HEK293 (cell line): ENCODE measurements around the gene ALDH16A1.

Source experiments
- BCL11A ChIP-seq: fragments of 450-650 bp; formaldehyde crosslinking; IDR thresholded peaks from 2 replicates; pipeline ENCODE4 v1.5.1; 2016; ENCODE audit warnings: low read depth, missing biosample characterization, missing genetic modification characterization
- OVOL3 ChIP-seq: fragments of 450-650 bp; formaldehyde crosslinking; IDR thresholded peaks from 2 replicates; pipeline ENCODE4 v1.5.1; 2016; ENCODE audit warnings: missing biosample characterization, missing genetic modification characterization
- YY2 ChIP-seq: fragments of 450-650 bp; formaldehyde crosslinking; IDR thresholded peaks from 2 replicates; pipeline ENCODE4 v1.5.1; 2016; ENCODE audit warnings: missing biosample characterization, missing genetic modification characterization
- ZFP69B ChIP-seq: fragments of 450-650 bp; formaldehyde crosslinking; IDR thresholded peaks from 2 replicates; pipeline ENCODE4 v1.5.1; 2016; ENCODE audit warnings: missing biosample characterization, missing genetic modification characterization
- ZNF121 ChIP-seq: fragments of 450-650 bp; formaldehyde crosslinking; IDR thresholded peaks from 2 replicates; pipeline ENCODE4 v1.5.1; 2016; ENCODE audit warnings: missing biosample characterization, missing genetic modification characterization
- ZNF138 ChIP-seq: fragments of 450-650 bp; formaldehyde crosslinking; IDR thresholded peaks from 2 replicates; pipeline ENCODE4 v1.5.1; 2016; ENCODE audit warnings: missing biosample characterization, missing genetic modification characterization, borderline replicate concordance
- ZNF146 ChIP-seq: fragments of 450-650 bp; formaldehyde crosslinking; IDR thresholded peaks from 2 replicates; pipeline ENCODE4 v1.5.1; 2016; ENCODE audit warnings: missing biosample characterization, missing genetic modification characterization
- ZNF169 ChIP-seq: fragments of 450-650 bp; formaldehyde crosslinking; IDR thresholded peaks from 2 replicates; pipeline ENCODE4 v1.5.1; 2016; ENCODE audit warnings: missing biosample characterization, missing genetic modification characterization
- ZNF174 ChIP-seq: fragments of 450-650 bp; formaldehyde crosslinking; IDR thresholded peaks from 2 replicates; pipeline ENCODE4 v1.5.0; 2017; ENCODE audit warnings: missing biosample characterization, mild to moderate bottlenecking, missing genetic modification characterization
- ZNF214 ChIP-seq: fragments of 450-650 bp; formaldehyde crosslinking; IDR thresholded peaks from 2 replicates; pipeline ENCODE4 v1.5.1; 2017; ENCODE audit warnings: missing biosample characterization, mild to moderate bottlenecking, missing genetic modification characterization, borderline replicate concordance
- ZNF221 ChIP-seq: fragments of 450-650 bp; formaldehyde crosslinking; IDR thresholded peaks from 2 replicates; pipeline ENCODE4 v1.5.1; 2017; ENCODE audit warnings: missing biosample characterization, missing genetic modification characterization, borderline replicate concordance
- ZNF239 ChIP-seq: fragments of 450-650 bp; formaldehyde crosslinking; IDR thresholded peaks from 2 replicates; pipeline ENCODE4 v1.5.1; 2016; ENCODE audit warnings: missing biosample characterization, missing genetic modification characterization
- ZNF26 ChIP-seq: fragments of 450-650 bp; formaldehyde crosslinking; IDR thresholded peaks from 2 replicates; pipeline ENCODE4 v1.5.1; 2016; ENCODE audit warnings: missing biosample characterization, missing genetic modification characterization
- ZNF266 ChIP-seq: fragments of 450-650 bp; formaldehyde crosslinking; IDR thresholded peaks from 2 replicates; pipeline ENCODE4 v1.5.1; 2016; ENCODE audit warnings: missing biosample characterization, missing genetic modification characterization, low read depth
- ZNF394 ChIP-seq: fragments of 450-650 bp; formaldehyde crosslinking; IDR thresholded peaks from 2 replicates; pipeline ENCODE4 v1.5.1; 2016; ENCODE audit warnings: missing biosample characterization, missing genetic modification characterization, mild to moderate bottlenecking, moderate library complexity, borderline replicate concordance
- ZNF426 ChIP-seq: fragments of 450-650 bp; formaldehyde crosslinking; IDR thresholded peaks from 2 replicates; pipeline ENCODE4 v1.5.1; 2017; ENCODE audit warnings: missing biosample characterization, missing genetic modification characterization, mild to moderate bottlenecking, inconsistent platforms, moderate library complexity
- ZNF530 ChIP-seq: fragments of 450-650 bp; formaldehyde crosslinking; IDR thresholded peaks from 2 replicates; pipeline ENCODE4 v1.5.1; 2016; ENCODE audit warnings: low read depth, missing biosample characterization, missing genetic modification characterization
- ZNF544 ChIP-seq: fragments of 450-650 bp; formaldehyde crosslinking; IDR thresholded peaks from 2 replicates; pipeline ENCODE4 v1.5.0; 2017; ENCODE audit warnings: missing biosample characterization, missing genetic modification characterization
- ZNF549 ChIP-seq: fragments of 450-650 bp; IDR thresholded peaks from 2 replicates; pipeline ENCODE4 v1.5.1; 2018; ENCODE audit warnings: missing biosample characterization, missing genetic modification characterization, mild to moderate bottlenecking, inconsistent platforms, moderate library complexity
- ZNF555 ChIP-seq: fragments of 450-650 bp; formaldehyde crosslinking; conservative IDR thresholded peaks from 2 replicates; pipeline ENCODE4 v1.5.1; 2017; ENCODE audit warnings: missing biosample characterization, mild to moderate bottlenecking, missing genetic modification characterization, inconsistent platforms
- ZNF571 ChIP-seq: fragments of 450-650 bp; formaldehyde crosslinking; IDR thresholded peaks from 2 replicates; pipeline ENCODE4 v1.5.0; 2017; ENCODE audit warnings: missing biosample characterization, missing genetic modification characterization
- ZNF621 ChIP-seq: fragments of 450-650 bp; formaldehyde crosslinking; IDR thresholded peaks from 2 replicates; pipeline ENCODE4 v1.5.1; 2017; ENCODE audit warnings: missing biosample characterization, missing genetic modification characterization
- ZNF623 ChIP-seq: fragments of 450-650 bp; formaldehyde crosslinking; IDR thresholded peaks from 2 replicates; pipeline ENCODE4 v1.5.1; 2016; ENCODE audit warnings: missing biosample characterization, missing genetic modification characterization
- ZNF629 ChIP-seq: fragments of 450-650 bp; formaldehyde crosslinking; IDR thresholded peaks from 2 replicates; pipeline ENCODE4 v1.5.1; 2017; ENCODE audit warnings: missing biosample characterization, missing genetic modification characterization
- ZNF654 ChIP-seq: fragments of 450-650 bp; formaldehyde crosslinking; IDR thresholded peaks from 2 replicates; pipeline ENCODE4 v1.5.1; 2016; ENCODE audit warnings: low read depth, missing biosample characterization, missing genetic modification characterization
- ZNF707 ChIP-seq: fragments of 450-650 bp; formaldehyde crosslinking; IDR thresholded peaks from 2 replicates; pipeline ENCODE4 v1.5.1; 2016; ENCODE audit warnings: missing biosample characterization, missing genetic modification characterization
- ZNF747 ChIP-seq: fragments of 450-650 bp; formaldehyde crosslinking; IDR thresholded peaks from 2 replicates; pipeline ENCODE4 v1.5.1; 2016; ENCODE audit warnings: missing biosample characterization, missing genetic modification characterization
- ZNF76 ChIP-seq: fragments of 450-650 bp; formaldehyde crosslinking; IDR thresholded peaks from 2 replicates; pipeline ENCODE4; 2016; ENCODE audit warnings: low read depth, missing biosample characterization, missing genetic modification characterization, borderline replicate concordance
- ZNF777 ChIP-seq: fragments of 450-650 bp; formaldehyde crosslinking; IDR thresholded peaks from 2 replicates; pipeline ENCODE4 v1.5.1; 2017; ENCODE audit warnings: missing biosample characterization, missing genetic modification characterization, borderline replicate concordance
- ZNF837 ChIP-seq: fragments of 450-650 bp; formaldehyde crosslinking; IDR thresholded peaks from 2 replicates; pipeline ENCODE4 v1.5.1; 2016; ENCODE audit warnings: missing biosample characterization, missing genetic modification characterization
- ZNF843 ChIP-seq: fragments of 450-650 bp; formaldehyde crosslinking; IDR thresholded peaks from 2 replicates; pipeline ENCODE4 v1.5.1; 2016; ENCODE audit warnings: missing biosample characterization, missing genetic modification characterization
- ZSCAN30 ChIP-seq: fragments of 450-650 bp; IDR thresholded peaks from 2 replicates; pipeline ENCODE4 v1.5.1; 2018; ENCODE audit warnings: missing biosample characterization, mild to moderate bottlenecking, missing genetic modification characterization, moderate library complexity
- TF ChIP-seq, protein P1 (sequence below): fragments of 450-650 bp; formaldehyde crosslinking; IDR thresholded peaks from 2 replicates; pipeline ENCODE4 v1.5.1; 2016; ENCODE audit warnings: missing biosample characterization, missing genetic modification characterization, low read depth
- TF ChIP-seq, protein P2 (sequence below): fragments of 450-650 bp; formaldehyde crosslinking; IDR thresholded peaks from 2 replicates; pipeline ENCODE4 v1.5.1; 2017; ENCODE audit warnings: missing biosample characterization, missing genetic modification characterization
- TF ChIP-seq, protein P3 (sequence below): fragments of 450-650 bp; formaldehyde crosslinking; IDR thresholded peaks from 2 replicates; pipeline ENCODE4 v1.5.1; 2016; ENCODE audit warnings: missing biosample characterization, missing genetic modification characterization

The ALDH16A1 gene

DNA sequence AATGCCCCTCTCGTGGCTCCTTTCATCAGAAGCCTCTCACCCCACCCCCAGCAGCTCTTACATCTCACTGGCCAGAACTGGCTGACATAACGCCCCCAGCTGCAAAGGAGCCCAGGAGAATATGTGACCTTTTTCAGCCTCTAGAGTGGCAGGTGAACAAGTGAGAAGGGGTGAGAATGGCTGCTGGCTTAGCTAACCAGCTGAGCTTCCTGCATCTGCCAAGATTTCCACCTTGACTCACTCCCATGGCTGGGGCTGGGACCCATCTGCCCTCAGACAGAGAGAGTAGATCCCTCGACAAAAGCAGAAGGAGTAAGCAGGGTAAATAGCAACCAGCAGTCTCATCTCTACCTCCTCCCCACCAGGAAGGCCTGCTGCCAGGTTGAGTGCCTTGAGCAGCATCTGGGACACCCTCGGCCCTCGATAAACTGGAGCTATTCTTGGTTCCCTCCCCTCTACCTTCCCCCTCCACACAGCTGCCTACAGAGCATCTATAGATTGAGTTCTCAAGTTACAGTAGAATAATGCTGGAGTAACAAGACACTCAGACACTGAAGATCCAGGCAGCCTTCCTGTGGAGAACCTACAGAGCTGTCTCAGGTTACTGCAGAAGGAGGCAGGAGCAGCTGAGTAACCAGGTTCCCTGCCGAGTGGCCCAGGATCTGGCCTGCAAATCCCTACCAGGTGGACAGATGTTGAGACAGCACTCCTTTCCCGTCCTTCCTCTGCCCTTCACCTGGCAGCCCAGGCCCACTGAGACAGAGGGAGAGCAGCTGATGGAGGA, 49.4 kb upstream of the ALDH16A1 start (continued):
- no peak for TF ChIP-seq ZNF26 (tag by site-specific recombination)
- TF ChIP-seq YY2 (tag by site-specific recombination) = no peak
- no peak for TF ChIP-seq ZNF121 (tag by site-specific recombination)
- no peak for TF ChIP-seq ZNF544 (tag by site-specific recombination)
- no peak for TF ChIP-seq ZNF239 (tag by site-specific recombination)
- TF ChIP-seq, protein P1, sequence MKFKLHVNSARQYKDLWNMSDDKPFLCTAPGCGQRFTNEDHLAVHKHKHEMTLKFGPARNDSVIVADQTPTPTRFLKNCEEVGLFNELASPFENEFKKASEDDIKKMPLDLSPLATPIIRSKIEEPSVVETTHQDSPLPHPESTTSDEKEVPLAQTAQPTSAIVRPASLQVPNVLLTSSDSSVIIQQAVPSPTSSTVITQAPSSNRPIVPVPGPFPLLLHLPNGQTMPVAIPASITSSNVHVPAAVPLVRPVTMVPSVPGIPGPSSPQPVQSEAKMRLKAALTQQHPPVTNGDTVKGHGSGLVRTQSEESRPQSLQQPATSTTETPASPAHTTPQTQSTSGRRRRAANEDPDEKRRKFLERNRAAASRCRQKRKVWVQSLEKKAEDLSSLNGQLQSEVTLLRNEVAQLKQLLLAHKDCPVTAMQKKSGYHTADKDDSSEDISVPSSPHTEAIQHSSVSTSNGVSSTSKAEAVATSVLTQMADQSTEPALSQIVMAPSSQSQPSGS = no peak
- TF ChIP-seq, protein P2, sequence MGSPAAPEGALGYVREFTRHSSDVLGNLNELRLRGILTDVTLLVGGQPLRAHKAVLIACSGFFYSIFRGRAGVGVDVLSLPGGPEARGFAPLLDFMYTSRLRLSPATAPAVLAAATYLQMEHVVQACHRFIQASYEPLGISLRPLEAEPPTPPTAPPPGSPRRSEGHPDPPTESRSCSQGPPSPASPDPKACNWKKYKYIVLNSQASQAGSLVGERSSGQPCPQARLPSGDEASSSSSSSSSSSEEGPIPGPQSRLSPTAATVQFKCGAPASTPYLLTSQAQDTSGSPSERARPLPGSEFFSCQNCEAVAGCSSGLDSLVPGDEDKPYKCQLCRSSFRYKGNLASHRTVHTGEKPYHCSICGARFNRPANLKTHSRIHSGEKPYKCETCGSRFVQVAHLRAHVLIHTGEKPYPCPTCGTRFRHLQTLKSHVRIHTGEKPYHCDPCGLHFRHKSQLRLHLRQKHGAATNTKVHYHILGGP (tag by site-specific recombination) = no peak
- no peak for TF ChIP-seq ZNF654 (tag by site-specific recombination)
- no peak for TF ChIP-seq ZNF623 (tag by site-specific recombination)
- TF ChIP-seq ZNF146 (tag by site-specific recombination) = no peak
- no peak for TF ChIP-seq ZNF571 (tag by site-specific recombination)
- TF ChIP-seq ZNF530 (tag by site-specific recombination) = no peak
- no peak for TF ChIP-seq ZNF138 (tag by site-specific recombination)
- TF ChIP-seq ZNF169 (tag by site-specific recombination) = no peak
- TF ChIP-seq ZNF707 (tag by site-specific recombination) = no peak
- no peak for TF ChIP-seq ZNF266
- no peak for TF ChIP-seq ZNF837 (tag by site-specific recombination)
- TF ChIP-seq ZSCAN30 (tag by site-specific recombination) = peak; percentile 73; the same call in 1 of the 2 replicates
- 0 out of 2 replicates have a peak, but pooled peaks have one; percentile 22 for TF ChIP-seq ZFP69B (tag by site-specific recombination)
- TF ChIP-seq ZNF426 (tag by site-specific recombination) = no peak
- TF ChIP-seq, protein P3, sequence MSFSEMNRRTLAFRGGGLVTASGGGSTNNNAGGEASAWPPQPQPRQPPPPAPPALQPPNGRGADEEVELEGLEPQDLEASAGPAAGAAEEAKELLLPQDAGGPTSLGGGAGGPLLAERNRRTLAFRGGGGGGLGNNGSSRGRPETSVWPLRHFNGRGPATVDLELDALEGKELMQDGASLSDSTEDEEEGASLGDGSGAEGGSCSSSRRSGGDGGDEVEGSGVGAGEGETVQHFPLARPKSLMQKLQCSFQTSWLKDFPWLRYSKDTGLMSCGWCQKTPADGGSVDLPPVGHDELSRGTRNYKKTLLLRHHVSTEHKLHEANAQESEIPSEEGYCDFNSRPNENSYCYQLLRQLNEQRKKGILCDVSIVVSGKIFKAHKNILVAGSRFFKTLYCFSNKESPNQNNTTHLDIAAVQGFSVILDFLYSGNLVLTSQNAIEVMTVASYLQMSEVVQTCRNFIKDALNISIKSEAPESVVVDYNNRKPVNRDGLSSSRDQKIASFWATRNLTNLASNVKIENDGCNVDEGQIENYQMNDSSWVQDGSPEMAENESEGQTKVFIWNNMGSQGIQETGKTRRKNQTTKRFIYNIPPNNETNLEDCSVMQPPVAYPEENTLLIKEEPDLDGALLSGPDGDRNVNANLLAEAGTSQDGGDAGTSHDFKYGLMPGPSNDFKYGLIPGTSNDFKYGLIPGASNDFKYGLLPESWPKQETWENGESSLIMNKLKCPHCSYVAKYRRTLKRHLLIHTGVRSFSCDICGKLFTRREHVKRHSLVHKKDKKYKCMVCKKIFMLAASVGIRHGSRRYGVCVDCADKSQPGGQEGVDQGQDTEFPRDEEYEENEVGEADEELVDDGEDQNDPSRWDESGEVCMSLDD (tag by site-specific recombination) = no peak
- no peak for TF ChIP-seq ZNF221 (tag by site-specific recombination)
- no peak for TF ChIP-seq ZNF555 (tag by site-specific recombination)
- no peak for TF ChIP-seq ZNF777
- no peak for TF ChIP-seq ZNF76 (tag by site-specific recombination)
- TF ChIP-seq ZNF174 (tag by site-specific recombination) = no peak
- TF ChIP-seq ZNF747 (tag by site-specific recombination) = no peak
- peak; percentile 90 for TF ChIP-seq ZNF394
- peak; percentile 58; the same call in 1 of the 2 replicates for TF ChIP-seq ZNF843 (tag by site-specific recombination)
- TF ChIP-seq ZNF629 (tag by site-specific recombination) = peak; percentile 51
- TF ChIP-seq ZNF621 (tag by site-specific recombination) = no peak
- TF ChIP-seq ZNF214 = no peak
- no peak for TF ChIP-seq OVOL3 (tag by site-specific recombination)
- TF ChIP-seq BCL11A (tag by site-specific recombination) = no peak
- no peak for TF ChIP-seq ZNF549 (tag by site-specific recombination)
